HL-60 (cell line): Measurements from ENCODE around the gene GOLGA6C.
"Not testable (repeated sequence)": the region's sequence is repeated elsewhere in the genome, so short reads cannot be mapped to it uniquely, and the experiment has no call there.

ENCODE experiments used
- DNase-seq, 2 experiments: peaks; one replicate each; pipeline ENCODE4 v3.0.0-alpha.2; 2010 to 2020; ENCODE audit warnings: low read depth in 1 of 2, low spot score in 1 of 2
- H3K27ac ChIP-seq: fragments of 250-450 bp; sonication (Bioruptor Pico); replicated peaks from 2 replicates; pipeline ENCODE4 v1.5.1; 2020; ENCODE audit warnings: mild to moderate bottlenecking, moderate library complexity
- H3K27me3 ChIP-seq: fragments of 250-450 bp; sonication (Bioruptor Pico); 2 replicates; pipeline ENCODE4 v1.5.1; 2021; ENCODE audit warnings: mild to moderate bottlenecking, moderate library complexity; ENCODE audit not compliant: insufficient read depth, poor library complexity, severe bottlenecking
- H3K4me3 ChIP-seq: replicated peaks from 2 replicates; pipeline ENCODE4 v1.5.1; 2011; ENCODE audit warnings: mild to moderate bottlenecking, control low read depth, low read length; ENCODE audit not compliant: insufficient read depth
- GABPA ChIP-seq: IDR thresholded peaks from 2 replicates; pipeline ENCODE4 v1.6.1; 2012; ENCODE audit warnings: low read depth
- POLR2AphosphoS5 ChIP-seq: IDR thresholded peaks from 2 replicates; pipeline ENCODE4 v1.6.1; 2012; ENCODE audit warnings: low read depth
- SPI1 ChIP-seq: IDR thresholded peaks from 2 replicates; pipeline ENCODE4 v1.6.1; 2012; ENCODE audit warnings: low read depth, mild to moderate bottlenecking, borderline replicate concordance
- TF ChIP-seq, protein P1 (sequence below): IDR thresholded peaks from 2 replicates; pipeline ENCODE4 v1.6.1; 2012; ENCODE audit warnings: low read depth; ENCODE audit not compliant: insufficient replicate concordance
- TF ChIP-seq, protein P2 (sequence below): IDR thresholded peaks from one replicate; pipeline ENCODE4 v1.5.1; 2011; ENCODE audit warnings: low read length, control low read depth, inconsistent platforms; ENCODE audit not compliant: insufficient read depth

The GOLGA6C gene

GRCh38 chr15:75273751-75274359, 15.7 kb downstream of the GOLGA6C start:
- H3K4me3 ChIP-seq, H3K27me3 ChIP-seq, H3K27ac ChIP-seq, DNase-seq: not testable (repeated sequence)

DNA sequence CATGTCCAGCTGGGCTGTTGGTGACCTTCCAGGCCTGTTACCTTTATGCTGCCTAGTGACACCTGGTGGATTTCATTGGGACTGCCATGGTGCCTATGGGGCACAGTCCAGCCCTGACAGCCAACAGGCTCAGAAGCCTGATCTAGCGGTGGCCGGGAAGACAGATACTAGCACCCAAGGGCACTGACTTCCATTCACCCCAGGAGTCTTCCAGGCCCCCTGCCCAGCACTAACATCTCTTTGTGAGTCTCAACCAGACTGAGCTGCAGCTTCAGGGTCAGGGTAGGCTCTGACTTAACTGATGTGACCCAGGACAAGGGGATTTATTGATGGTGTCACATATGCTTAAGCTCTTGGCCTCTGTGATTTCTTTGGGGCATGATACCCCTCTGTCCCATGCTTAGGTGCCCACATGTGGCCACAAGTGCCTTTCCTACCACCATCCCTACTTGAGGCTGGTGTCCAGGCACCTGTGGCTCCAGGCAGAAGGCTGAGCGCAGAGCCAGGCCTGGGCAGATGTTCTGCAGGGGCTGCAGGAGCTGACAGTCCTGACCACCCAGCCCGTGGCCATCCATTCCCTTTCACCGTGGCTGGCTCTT, 16.5 kb downstream of the GOLGA6C start:
- DNase-seq = peak in 1 of 2 experiments; percentile 74
- H3K4me3 ChIP-seq, H3K27ac ChIP-seq, H3K27me3 ChIP-seq: not testable (repeated sequence)

GRCh38 chr15:75275617-75276016, 17.5 kb downstream of the GOLGA6C start:
- DNase-seq, H3K27me3 ChIP-seq, H3K4me3 ChIP-seq, H3K27ac ChIP-seq: not testable (repeated sequence)

DNA sequence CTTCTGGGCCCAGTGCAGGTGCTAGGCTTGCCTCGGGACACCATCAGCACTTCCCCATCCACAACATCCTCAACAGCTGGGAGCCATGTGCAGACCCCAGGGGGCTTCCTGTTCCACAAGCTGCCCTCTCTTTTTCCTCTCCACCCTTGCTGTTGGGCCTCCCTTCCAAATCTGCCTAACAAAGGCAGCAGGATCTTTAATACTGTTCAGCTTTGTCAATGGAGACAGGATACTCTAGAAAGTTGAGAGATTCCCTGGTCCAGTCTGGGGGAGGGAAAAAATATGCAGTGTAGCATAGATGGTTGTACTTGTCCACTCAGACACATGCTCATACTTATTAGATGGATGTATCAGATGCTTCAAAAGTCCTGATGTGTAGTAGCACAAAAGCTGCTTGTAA, 20.4 kb downstream of the GOLGA6C start:
- H3K27ac ChIP-seq, DNase-seq, H3K4me3 ChIP-seq, H3K27me3 ChIP-seq: not testable (repeated sequence)

GRCh38 chr15:75282572-75282971, 24.4 kb downstream of the GOLGA6C start, which contains the start of gene GOLGA6D:
TSS of gene GOLGA6D (plus strand) at chr15:75282835. CDS start at chr15:75282876, 41 bp downstream.
- H3K4me3 ChIP-seq, DNase-seq, H3K27ac ChIP-seq, H3K27me3 ChIP-seq: not testable (repeated sequence)

- DNase-seq, H3K27me3 ChIP-seq, H3K4me3 ChIP-seq, H3K27ac ChIP-seq: not testable (repeated sequence)
These were observed 26.0 kb downstream of the GOLGA6C start for GRCh38 chr15:75284152-75284551.

- H3K27me3 ChIP-seq, DNase-seq, H3K4me3 ChIP-seq, H3K27ac ChIP-seq: not testable (repeated sequence)
These were observed 35.5 kb downstream of the GOLGA6C start for GRCh38 chr15:75293660-75294059.

- not testable (repeated sequence) for DNase-seq, H3K4me3 ChIP-seq, H3K27ac ChIP-seq
These were observed 40.6 kb downstream of the GOLGA6C start for GRCh38 chr15:75298541-75299310.

DNA sequence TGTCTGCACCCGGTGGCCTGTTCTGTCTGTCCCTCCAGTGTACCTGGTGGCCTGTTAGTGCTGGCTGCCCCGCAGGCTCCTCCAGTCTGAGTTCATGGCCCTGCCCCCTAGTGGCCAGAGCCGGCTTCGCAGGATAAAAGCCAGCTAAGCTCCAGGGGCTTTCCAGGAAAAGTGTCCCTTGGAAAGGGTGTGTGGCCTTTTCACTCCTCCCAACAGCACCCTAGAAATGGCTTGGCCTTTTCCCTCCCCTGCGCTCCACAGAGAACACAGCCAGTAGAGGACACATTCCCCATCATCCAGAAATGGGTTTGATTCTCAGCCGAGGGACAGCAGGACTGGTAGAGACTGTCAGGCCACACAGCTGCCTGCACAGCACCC, 41.2 kb downstream of the GOLGA6C start:
- H3K27me3 ChIP-seq, H3K4me3 ChIP-seq, H3K27ac ChIP-seq: not testable (repeated sequence)
- peak in 1 of 2 experiments; percentile 33 for DNase-seq

More at GRCh38 chr15:75298541-75299310, 40.6 kb downstream of the GOLGA6C start:
- H3K27me3 ChIP-seq = not testable (repeated sequence)

- DNase-seq, H3K27me3 ChIP-seq, H3K27ac ChIP-seq, H3K4me3 ChIP-seq: not testable (repeated sequence)
These were observed 41.9 kb downstream of the GOLGA6C start for GRCh38 chr15:75300026-75300425.

GRCh38 chr15:75302318-75302717, 44.2 kb downstream of the GOLGA6C start:
- TF ChIP-seq, protein P1, sequence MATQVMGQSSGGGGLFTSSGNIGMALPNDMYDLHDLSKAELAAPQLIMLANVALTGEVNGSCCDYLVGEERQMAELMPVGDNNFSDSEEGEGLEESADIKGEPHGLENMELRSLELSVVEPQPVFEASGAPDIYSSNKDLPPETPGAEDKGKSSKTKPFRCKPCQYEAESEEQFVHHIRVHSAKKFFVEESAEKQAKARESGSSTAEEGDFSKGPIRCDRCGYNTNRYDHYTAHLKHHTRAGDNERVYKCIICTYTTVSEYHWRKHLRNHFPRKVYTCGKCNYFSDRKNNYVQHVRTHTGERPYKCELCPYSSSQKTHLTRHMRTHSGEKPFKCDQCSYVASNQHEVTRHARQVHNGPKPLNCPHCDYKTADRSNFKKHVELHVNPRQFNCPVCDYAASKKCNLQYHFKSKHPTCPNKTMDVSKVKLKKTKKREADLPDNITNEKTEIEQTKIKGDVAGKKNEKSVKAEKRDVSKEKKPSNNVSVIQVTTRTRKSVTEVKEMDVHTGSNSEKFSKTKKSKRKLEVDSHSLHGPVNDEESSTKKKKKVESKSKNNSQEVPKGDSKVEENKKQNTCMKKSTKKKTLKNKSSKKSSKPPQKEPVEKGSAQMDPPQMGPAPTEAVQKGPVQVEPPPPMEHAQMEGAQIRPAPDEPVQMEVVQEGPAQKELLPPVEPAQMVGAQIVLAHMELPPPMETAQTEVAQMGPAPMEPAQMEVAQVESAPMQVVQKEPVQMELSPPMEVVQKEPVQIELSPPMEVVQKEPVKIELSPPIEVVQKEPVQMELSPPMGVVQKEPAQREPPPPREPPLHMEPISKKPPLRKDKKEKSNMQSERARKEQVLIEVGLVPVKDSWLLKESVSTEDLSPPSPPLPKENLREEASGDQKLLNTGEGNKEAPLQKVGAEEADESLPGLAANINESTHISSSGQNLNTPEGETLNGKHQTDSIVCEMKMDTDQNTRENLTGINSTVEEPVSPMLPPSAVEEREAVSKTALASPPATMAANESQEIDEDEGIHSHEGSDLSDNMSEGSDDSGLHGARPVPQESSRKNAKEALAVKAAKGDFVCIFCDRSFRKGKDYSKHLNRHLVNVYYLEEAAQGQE = no peak
- TF ChIP-seq POLR2AphosphoS5 = no peak
- no peak for TF ChIP-seq SPI1
- TF ChIP-seq GABPA = no peak
- TF ChIP-seq, protein P2, sequence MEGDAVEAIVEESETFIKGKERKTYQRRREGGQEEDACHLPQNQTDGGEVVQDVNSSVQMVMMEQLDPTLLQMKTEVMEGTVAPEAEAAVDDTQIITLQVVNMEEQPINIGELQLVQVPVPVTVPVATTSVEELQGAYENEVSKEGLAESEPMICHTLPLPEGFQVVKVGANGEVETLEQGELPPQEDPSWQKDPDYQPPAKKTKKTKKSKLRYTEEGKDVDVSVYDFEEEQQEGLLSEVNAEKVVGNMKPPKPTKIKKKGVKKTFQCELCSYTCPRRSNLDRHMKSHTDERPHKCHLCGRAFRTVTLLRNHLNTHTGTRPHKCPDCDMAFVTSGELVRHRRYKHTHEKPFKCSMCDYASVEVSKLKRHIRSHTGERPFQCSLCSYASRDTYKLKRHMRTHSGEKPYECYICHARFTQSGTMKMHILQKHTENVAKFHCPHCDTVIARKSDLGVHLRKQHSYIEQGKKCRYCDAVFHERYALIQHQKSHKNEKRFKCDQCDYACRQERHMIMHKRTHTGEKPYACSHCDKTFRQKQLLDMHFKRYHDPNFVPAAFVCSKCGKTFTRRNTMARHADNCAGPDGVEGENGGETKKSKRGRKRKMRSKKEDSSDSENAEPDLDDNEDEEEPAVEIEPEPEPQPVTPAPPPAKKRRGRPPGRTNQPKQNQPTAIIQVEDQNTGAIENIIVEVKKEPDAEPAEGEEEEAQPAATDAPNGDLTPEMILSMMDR = no peak
- peaks cover 9% of the 10 kb centered on the region for H3K27me3 ChIP-seq
- H3K4me3 ChIP-seq = no peak overlapping the region
- DNase-seq = no peak
- H3K27ac ChIP-seq = no peak overlapping the region
